Lower lobe of right lung (tissue), 2 donors: ENCODE results near the gene MYL5. TPM values are rescaled to one million over a fixed set of nuclear protein-coding genes. Genes with fewer than 3 reads are reported as not detected.
"Not testable (repeated sequence)": the region's sequence is repeated elsewhere in the genome, so short reads cannot be mapped to it uniquely, and the experiment has no call there.

ENCODE experiments used
- ATAC-seq, 2 donors: fragments of 200-7000 bp; cut with Tn5 transposase; one replicate each; pipeline ENCODE4 v1.9.1; 2020 to 2022; ENCODE audit warnings: mild to moderate bottlenecking in 2 of 2, moderate library complexity in 2 of 2
- DNase-seq: peaks from one replicate; pipeline ENCODE4 v3.0.0-alpha.2; 2020
- H3K27ac ChIP-seq: fragments of 200-600 bp; one replicate; pipeline ENCODE4 v1.8.0; 2022
- H3K27me3 ChIP-seq: fragments of 200-600 bp; one replicate; pipeline ENCODE4 v1.8.0; 2022; ENCODE audit warnings: low read depth
- H3K36me3 ChIP-seq: fragments of 200-600 bp; one replicate; pipeline ENCODE4 v1.8.0; 2022; ENCODE audit warnings: mild to moderate bottlenecking
- H3K4me1 ChIP-seq: fragments of 200-600 bp; one replicate; pipeline ENCODE4 v1.8.0; 2022
- H3K4me3 ChIP-seq: fragments of 200-600 bp; one replicate; pipeline ENCODE4 v1.8.0; 2022; ENCODE audit warnings: mild to moderate bottlenecking
- H3K9me3 ChIP-seq: fragments of 200-600 bp; one replicate; pipeline ENCODE4 v1.8.0; 2022
- CTCF ChIP-seq: fragments of 200-600 bp; IDR thresholded peaks from one replicate; pipeline ENCODE4 v1.8.0; 2022; ENCODE audit warnings: antibody characterized with exemption, mild to moderate bottlenecking
- intact Hi-C: fragments of 100-400 bp; cut with DNase I; formaldehyde crosslinking; loops from one replicate; pipeline ENCODE4 v1.11.0; 2022
- total RNA-seq: library from RNA; stranded (reverse); fragmentation: NEBNext Ultra II Directional; extraction: Animal tissue kit (Norgen Biotek cat#: 25700); gene quantifications from one replicate; pipeline ENCODE4 v1.2.1, GENCODE V29; 2021
- donor health status: DM: no; HTN: yes; CAD: no; lungs with severe emphysema.

Gene MYL5
- total RNA-seq, 1 donor from 2014 or later: 9.7 TPM

GRCh38 chr4:729336-730315 lies 55.3 kb downstream of the MYL5 start:
- H3K36me3 ChIP-seq: peaks cover 44% of the 10 kb centered on the region
- H3K27ac ChIP-seq: no peak overlapping the region
- no peak overlapping the region for H3K4me3 ChIP-seq
- TF ChIP-seq CTCF: no peak
- no peaks in the 10 kb centered on the region for H3K27me3 ChIP-seq
- intact Hi-C loops: no loop called here
- no peaks in the 10 kb centered on the region for H3K9me3 ChIP-seq
- DNase-seq (no peak), ATAC-seq (no peak)
- peaks cover 16% of the 10 kb centered on the region for H3K4me1 ChIP-seq

DNA sequence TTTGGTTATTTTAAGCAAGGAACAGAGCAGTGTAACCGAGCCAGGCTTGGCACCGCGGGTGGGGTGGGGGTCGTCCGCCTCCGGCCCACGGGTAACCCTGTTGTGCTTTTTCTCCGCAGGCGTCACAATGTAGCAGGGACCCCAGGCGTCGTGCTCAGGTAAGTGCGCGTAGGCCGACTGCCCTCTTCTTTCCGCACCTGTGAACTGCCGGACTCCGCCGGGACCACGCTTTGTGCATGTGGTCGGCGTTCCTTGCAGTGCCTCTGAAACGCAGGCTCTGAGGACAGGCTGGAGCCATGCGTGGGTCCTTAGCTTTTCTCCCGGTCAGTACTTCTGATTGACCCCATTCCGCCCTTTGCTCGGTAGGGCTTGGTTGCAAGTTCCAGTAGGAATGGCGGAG lies 56.2 kb downstream of the MYL5 start:
- ATAC-seq (no peak), DNase-seq (no peak)
- Histone ChIP-seq H3K9me3 (no peaks in the 10 kb centered on the region), H3K36me3 (peaks cover 53% of the 10 kb centered on the region), H3K4me3 (no peak overlapping the region), H3K27ac (no peak overlapping the region), H3K27me3 (no peaks in the 10 kb centered on the region), H3K4me1 (peaks cover 16% of the 10 kb centered on the region)
- no peak for TF ChIP-seq CTCF
- intact Hi-C loops: no loop called here

DNA sequence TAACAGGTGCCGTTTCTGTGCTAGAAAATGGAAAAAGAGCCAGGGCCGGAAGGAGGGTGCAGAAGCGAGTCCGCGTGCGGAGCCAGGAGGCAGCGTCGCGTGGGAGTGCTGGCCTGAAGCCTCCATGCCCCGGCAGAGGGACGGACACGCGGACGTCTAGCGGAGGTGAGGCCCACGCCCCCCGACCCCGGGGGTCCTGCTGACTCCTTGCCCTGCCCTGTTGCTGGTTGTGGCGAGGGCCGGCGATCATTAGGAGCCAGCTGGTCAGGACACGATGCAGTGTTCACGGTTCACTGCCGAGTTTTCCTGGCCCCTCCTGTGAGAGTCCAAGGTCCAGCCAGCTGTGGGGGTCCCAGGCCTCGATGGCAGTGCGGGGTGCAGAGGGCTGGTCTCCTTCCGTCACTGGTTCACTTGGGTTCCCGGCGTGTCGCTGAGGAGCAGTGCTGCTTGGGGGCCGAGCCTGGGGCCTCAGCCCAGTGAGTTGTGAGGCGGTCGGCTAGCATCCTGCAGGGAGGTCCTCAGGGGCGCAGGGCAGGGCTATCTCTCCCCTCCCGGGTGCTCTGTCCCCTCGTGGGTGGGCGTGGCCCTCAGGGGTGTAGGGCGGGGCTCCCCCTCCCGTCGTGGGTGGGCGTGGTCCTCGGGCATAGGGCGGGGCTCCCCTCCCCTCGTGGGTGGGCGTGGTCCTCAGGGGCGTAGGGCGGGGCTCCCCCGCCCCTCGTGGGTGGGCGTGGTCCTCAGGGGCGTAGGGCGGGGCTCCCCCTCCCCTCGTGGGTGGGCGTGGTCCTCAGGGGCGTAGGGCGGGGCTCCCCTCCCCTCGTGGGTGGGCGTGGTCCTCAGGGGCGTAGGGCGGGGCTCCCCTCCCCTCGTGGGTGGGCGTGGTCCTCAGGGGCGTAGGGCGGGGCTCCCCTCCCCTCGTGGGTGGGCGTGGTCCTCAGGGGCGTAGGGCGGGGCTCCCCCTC lies 56.9 kb downstream of the MYL5 start:
- H3K4me3 ChIP-seq, DNase-seq, intact Hi-C loops, H3K9me3 ChIP-seq, H3K27me3 ChIP-seq, H3K27ac ChIP-seq: not testable (repeated sequence)
- Histone ChIP-seq H3K36me3 (peaks cover 60% of the 10 kb centered on the region), H3K4me1 (peaks cover 11% of the 10 kb centered on the region)
- peak in 1 of 2 donors; percentile 10 for ATAC-seq

Other genes starting within 250 kb of the MYL5 start
- gene ZNF721, start 175.4 kb upstream of the MYL5 start, total RNA-seq: 29.4 TPM
- gene PIGG, start 175.3 kb upstream of the MYL5 start, total RNA-seq: 53.4 TPM
- gene TMEM271, start 98.2 kb upstream of the MYL5 start, total RNA-seq: not detected
- 5.5 TPM for gene PDE6B, start 49.0 kb upstream of the MYL5 start, total RNA-seq
- 173 TPM for gene ATP5ME, start 266 bp upstream of the MYL5 start, total RNA-seq
- 31.5 TPM for gene SLC49A3, start 14.6 kb downstream of the MYL5 start, total RNA-seq
- gene PCGF3, start 31.3 kb downstream of the MYL5 start, total RNA-seq: 44.8 TPM
- gene CPLX1, start 151.6 kb downstream of the MYL5 start, total RNA-seq: 3.9 TPM